Stimulated activated CD4-positive, alpha-beta T cell treated with anti-CD3 and anti-CD28 coated beads, TNF-alpha, amount 100 ng/mL, for 48 hours (primary cell): ENCODE data around the gene PRKCZ.
A peak's percentile ranks its signal among the peaks of the same experiment; 100 is the strongest.
"Not testable (repeated sequence)": the region's sequence is repeated elsewhere in the genome, so short reads cannot be mapped to it uniquely, and the experiment has no call there.

Source experiments
- DNase-seq, 3 donors: peaks; one replicate each; pipeline ENCODE4 v3.0.0-alpha.2; 2020; ENCODE audit warnings: low read depth in 3 of 3

The PRKCZ gene

DNA sequence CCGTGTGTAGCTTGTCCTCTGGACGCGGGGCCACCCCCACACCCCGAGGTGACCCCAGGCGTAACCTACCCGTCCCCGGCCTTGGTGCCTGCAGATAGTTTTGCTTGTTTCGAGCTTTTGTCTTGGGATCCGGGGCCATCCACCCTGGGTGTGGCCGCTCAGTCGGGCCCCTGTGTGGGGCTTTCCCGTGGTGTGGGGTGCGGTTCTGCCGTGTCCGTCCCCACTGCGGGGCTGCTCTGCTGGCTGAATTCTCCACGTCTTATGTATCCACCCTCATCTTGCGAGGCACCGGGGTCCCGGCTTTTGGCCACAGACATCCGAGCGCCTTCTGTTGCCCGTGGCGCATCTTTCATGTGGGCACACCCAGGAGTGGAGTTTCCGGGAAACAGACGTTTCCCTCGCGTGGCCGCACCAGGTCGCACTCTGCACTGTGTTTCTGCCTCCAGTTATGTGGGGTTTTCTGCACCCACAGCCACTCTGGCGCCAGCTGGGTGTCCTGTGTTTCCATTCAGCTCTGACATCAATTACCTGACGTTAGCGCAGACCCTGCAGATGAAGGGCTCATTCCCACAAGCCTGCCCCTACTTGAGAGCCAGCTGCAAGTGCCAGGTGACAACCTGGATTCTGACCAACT is 64.9 kb downstream of the PRKCZ start:
- DNase-seq: no peak

DNA sequence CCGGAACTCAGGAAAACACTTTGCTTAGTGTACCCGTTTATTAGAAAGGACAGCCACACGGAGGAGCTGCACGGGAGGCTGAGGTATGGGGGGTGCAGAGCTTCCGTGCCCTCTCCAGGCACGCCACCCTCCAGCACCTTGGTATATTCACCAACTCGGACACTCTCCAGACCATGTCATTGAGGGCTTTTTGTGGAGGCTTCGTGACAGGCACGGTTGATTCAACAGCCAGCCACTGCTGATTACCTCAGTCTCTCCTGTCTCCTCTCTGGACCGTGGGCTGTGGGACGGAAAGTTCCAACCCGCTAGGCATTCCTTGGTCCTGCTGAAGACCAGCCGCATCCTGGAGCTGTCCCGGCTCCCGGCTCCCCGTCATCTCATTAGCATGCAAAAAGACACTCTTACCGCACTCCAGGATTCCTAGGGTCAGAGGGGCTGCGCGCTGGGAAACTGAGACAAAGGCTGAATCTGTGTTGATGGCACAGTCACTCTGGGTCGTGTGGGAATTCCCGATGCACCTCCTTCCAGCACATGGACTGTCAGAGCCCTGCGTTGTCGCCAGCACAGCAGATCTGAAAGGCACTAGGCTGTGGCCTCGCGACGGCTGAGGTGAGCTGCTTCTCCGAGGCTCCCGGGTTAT is 65.6 kb downstream of the PRKCZ start:
- no peak for DNase-seq

DNA sequence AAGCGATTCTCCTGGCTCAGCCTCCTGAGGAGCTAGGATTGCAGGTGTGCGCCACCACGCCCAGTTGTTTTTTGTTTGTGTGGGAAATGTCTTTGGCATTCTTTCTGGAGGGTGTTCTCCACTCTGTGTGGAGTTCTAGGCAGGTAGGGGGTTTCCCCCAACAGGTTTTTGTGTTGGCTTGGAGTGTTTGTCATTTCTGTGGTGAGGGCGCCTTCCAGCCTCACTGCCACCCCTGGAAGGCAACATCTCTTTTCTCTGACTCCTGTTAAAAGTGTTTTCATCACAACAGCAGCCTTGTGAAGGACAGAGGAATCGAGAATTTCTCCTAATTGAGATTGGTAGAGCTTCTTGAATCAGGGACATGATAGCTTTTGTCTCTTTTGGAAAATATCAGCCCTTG is 69.7 kb downstream of the PRKCZ start:
- DNase-seq: no peak

DNA sequence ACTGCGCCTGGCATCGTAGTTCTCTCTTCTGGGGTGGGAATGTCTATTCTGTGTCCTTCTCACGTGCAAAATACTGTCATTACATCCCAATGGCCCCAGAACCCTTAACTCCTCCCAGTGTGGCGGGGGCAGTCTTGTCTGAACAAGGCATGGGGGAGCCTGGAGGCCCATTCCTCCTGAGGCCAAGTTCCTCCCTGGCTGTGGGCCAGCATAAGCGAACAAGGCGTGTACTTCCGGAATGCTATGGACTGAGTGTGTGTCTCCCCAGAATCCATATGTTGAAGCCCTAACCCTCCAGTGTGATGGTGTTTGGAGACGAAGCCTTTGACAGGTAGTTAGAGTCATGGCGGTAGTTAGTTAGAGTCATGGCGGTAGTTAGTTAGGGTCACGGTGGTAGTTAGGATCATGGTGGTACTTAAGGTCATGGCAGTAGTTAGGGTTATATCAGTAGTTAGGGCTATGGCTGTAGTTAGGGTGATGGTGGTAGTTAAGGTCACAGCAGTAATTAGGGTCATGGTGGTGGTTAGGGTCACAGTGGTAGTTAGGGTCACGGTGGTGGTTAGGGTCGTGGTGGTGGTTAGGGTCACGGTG is 71.0 kb downstream of the PRKCZ start:
- no peak for DNase-seq

DNA sequence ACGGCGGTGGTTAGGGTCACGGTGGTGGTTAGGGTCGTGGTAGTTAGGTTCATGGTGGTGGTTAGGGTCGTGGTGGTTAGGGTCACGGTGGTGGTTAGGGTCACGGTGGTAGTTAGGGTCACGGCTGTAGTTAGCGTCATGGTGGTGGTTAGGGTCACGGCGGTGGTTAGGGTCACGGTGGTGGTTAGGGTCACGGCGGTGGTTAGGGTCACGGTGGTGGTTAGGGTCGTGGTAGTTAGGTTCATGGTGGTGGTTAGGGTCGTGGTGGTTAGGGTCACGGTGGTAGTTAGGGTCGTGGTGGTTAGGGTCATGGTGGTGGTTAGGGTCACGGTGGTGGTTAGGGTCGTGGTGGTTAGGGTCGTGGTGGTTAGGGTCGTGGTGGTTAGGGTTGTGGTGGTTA is 71.6 kb downstream of the PRKCZ start:
- not testable (repeated sequence) for DNase-seq

DNA sequence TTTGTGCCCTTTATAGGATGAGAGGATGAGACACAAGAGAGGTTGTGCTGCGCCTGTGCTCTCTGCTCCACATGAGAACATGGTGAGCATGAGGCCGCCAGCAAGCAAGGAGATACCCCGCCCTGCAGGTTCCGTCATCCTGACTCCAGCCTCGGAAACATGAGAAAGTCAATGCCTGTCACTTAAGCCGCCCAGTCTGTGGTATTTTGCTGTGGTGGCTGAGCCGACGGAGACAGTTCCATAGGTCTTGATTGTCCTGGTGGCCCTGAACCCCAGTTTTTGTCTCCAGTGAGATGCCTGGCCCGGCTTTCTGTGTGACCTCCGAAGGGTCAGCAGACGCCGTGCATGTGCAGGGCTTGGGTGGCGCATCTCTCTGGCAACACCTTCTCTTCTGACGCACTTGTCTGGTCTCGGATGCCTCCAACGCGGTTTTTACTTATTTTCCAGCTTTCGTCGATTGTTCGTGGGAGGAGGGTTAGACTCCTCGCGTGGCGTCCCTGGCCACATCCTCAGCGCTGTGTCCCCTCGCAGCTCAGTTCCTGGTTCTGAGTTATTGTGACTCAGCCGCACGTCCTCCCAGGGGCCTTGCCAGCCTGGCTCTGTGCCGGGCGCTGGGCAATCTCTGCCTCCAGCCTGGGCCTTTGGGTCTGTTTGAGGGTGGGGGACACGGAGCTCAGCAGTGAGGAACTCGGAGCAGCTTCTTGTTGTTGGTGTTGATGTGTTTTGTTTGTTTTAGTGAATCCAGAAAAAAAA is 74.4 kb downstream of the PRKCZ start:
- no peak for DNase-seq

DNA sequence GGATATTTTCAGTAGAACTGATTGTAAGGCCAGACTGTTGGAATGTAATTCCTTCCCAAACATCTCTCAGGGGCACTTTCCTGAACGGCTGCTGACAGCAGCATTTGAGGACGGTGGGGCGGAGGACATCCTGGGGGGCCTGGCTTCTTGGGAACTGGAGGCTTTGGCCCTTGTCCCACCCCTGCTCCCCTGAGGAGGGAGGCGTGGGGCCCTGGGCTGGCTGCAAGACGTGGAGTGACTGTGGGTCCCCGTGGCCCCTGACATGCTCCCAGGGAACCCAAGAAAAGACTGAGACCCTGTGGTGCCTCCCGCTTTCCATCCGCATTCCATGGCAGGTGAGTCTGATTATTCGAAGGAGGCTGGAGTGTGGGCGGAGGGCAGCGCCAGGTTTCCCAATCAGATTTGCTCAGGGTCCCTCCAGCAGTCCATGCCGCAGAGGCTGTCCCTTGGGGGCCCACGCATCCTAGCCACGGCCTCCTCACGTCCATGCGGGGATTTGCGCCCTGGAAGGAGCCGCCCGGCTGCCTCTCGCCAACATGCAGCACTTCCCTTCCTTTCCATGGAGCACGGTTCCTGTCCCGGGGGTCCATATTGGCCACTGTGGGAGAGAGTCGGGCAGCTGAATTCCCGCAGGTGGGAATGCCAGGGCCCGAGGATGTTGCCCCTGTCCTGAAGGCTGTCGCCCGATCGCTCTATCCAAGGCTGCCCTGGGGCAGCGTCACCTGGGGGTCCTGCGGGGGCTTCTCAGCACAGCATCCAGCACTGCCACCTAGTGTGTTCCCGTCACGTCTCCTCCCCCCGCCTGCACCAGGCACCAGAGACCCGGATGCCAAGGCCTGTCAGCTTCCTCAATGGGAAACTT is 75.4 kb downstream of the PRKCZ start:
- DNase-seq: no peak

DNA sequence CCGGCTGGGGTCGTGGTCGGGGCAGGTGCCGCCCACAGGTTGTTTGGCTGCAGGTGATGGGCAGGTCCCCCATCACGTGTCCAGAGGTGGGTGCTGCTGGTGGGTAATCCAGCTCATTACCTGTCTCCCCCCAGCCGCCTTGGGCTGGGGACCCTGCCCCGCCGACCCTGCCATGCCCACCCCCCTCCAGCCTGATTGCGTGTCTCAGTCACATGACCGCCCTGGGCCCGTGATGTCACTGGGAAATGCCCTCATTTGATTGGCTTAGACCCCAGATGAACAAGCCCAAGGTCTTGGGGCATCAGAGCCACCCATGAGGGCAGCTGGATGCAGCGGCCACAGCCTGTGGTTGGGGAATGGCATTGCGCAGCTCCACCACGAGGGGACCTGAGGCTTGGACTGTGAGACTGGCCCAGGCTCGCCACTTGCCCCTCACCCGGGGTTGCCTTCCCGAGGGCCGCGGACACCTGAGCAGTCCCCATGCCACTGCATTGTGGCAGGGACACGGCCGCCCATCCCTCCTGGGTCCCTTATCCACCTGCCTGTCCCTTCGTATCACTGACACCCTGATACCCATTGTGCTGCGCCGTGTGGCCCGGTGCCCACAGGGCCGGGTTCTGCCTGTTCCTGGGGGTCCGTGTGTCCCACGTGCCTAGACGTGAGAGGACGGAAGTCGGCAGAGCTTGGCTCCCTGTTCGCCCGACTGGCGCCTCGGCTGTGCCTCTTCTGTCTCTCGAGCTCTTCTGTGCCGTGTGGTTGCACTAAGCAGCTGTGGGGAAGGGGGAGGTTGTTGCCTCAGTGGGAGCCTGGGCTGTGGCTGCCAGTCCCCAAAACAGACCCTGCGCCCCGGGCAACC is 76.3 kb downstream of the PRKCZ start:
- no peak for DNase-seq

DNA sequence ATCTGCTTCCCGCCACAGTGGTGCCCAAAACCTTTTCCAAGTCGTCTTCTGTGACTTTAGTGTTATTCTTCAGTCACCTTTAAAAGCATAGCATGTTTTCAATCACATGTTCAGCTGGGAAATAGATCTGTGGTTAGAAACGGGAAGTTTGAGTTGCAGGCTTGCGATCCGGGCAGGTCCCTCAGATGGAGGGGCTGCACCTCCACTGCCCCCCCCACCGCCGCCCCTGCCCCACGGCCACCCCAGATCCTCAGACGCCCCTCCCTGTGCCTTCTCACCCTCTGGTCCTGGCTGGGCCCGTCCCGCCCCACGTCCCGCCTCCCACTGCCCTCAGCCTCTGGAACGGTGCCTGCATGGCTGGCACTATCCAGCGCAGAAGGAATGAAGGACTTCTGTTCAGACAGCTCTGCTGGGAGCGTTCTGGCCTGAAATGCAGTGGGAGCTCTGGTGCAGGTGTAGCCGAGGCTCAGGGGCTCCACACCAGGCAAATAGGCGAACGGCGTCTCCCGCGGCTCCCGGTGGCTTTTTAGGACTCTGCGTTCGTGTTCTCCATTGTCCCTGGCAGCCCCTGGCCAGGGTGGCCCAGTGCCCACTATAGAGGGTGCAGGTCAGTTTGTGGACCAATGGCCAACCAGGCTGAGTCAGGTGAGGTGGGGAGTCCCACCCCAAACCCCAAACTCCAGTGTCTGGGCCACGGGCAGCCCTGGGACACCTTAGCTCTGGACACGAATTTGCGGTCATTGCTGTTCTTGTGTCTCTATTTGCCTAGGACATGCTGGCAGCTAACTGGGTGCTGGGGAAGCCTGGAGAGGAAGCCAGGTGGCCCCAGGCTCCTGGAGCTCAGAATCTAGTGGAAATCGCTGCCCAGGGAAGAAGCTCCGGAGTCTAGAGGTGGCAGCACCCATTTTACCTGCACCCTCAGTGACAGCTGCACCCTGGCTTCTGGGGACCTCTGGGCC is 77.3 kb downstream of the PRKCZ start:
- no peak for DNase-seq

DNA sequence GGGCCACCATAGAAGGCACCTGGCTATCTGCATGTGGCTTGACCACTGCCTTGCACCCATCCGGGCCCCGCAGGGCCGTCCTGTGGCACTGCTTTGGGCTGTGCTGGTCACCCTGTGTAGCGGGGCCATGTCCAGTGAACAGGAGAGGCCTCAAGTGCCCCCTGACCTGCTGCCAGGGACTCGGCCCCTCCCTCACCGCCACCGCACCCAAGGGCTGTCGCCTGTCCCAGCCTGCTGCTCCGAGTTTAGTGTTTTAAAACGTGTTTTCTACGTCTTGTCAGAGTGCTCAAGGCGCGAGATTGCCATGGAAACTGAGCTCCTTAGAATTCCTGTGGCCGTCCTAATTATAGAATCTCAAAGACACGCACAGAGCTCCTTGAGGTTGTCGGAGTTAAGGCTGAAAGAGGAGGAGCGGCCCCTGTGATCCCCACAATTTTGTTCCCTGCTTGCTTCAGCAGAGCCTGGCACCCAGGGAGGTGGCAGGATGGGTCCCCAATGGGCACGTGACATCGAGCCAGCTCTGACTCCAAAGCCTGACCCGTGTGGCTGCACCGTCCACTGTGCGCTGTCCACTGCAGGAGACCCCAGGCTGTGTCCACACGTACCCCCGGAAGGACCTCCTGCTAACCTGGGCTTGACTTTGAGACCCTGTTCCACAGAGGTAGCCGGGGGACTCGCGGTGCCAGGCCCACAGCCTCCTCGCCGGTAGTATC is 78.1 kb downstream of the PRKCZ start:
- DNase-seq: no peak

DNA sequence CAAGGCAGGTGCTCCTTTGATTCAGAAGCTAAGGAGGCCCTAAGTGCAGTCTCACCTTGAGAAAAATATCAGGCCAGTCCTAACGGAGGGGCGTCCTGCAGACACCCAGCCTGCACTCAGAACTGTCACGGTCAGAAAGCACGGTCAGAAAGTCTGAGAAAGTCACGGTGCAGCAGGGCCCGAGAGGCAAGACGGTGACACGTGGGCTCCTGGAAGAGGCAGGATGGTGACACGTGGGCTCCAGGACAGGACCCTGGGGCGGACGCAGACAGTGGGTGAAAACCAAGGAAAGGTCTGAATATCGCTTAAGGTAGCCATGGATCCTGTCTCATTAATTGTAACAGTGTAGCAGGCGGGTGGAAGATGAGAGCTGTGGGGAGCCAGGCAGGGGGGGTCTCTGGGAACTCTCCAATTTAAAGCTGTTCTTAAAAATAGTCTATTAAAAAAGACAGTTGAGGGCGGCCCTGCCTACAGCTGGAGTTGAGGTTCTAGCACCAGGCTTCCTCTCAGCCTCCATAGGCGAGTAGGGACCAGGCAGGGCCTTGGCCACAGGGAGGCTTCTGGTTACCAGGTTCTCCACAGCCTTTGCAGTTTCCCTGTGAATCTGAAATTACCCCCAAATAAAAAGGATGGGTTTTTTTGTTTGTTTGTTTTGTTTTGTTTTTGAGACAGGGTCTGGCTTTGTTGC is 79.2 kb downstream of the PRKCZ start:
- DNase-seq: no peak

DNA sequence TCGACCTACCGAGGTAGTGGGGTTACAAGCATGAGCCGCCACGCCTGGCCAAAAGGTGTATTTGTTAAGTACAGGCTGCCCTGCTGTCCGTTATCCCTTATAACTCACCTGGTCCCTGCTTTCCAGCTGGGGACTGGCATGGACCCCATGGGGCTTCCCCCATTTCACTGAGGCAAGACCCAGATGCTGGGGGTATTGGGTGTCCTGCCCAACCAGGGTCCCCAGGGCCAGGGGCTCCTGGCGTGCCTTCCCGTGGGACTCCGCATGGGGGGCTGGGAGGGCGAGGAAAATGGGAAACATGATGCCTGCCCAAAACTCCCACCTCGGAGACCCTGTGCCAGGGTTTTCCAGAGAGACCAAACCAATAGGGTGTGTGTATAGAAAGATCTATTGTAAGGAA is 79.9 kb downstream of the PRKCZ start:
- DNase-seq: no peak

DNA sequence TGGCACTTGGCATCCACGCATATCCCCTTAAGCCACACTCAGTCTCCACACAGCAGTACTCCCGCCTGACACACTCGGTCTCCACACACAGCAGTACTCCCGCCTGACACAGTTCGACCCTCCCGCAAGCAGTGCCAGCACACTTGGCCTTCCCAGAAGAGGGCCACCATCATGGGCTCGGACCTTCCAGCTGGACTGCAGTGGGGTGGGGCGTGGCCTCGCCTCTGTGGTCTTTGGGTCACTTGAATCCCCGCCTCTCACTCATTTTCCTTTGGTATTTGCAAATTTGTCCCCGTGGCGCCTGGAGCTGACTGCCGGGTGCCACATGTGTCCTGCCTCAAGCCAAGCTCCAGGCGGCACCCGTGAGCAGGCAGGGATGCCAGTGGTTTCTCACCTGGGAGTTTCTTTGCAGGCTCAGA is 80.7 kb downstream of the PRKCZ start:
- DNase-seq: no peak

DNA sequence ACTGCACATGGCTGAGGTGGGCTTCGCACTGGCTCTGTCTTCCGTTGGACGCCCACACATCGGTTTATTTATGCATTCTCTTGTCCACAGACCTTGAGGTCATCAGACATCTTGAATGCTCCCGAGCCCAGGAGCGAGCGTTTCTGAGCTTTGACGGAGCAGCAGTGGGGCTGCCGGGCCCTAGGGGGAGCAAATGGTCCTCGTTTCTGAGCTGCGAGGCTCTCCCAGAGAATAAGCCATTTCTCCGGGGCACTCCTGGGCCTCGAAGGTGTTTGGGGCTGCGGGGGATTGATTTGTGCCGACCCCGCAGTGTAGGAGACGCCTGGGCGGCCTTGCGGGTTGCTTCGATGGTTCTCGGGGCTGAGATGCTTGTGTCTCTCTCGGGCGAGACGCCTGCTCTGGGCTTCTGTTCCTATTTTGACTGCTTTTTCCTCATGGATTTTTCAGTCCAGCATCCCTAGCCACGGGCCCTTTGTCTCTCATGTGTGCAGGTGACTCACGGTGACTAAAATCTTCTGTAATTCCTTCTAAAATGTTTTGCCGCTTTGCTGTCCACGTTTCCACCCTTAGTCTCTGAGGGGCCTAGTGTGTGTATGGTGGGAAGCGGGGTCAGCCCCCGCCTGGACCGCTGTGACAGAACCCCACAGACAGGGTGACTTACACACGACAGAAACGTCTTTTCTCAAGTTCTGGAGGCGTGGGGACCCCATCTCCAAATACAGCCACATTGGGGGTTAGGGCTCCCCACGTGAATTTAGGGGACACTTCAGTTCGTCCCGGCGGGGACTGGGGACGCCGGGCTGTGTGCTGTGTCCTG is 82.2 kb downstream of the PRKCZ start:
- DNase-seq: no peak

DNA sequence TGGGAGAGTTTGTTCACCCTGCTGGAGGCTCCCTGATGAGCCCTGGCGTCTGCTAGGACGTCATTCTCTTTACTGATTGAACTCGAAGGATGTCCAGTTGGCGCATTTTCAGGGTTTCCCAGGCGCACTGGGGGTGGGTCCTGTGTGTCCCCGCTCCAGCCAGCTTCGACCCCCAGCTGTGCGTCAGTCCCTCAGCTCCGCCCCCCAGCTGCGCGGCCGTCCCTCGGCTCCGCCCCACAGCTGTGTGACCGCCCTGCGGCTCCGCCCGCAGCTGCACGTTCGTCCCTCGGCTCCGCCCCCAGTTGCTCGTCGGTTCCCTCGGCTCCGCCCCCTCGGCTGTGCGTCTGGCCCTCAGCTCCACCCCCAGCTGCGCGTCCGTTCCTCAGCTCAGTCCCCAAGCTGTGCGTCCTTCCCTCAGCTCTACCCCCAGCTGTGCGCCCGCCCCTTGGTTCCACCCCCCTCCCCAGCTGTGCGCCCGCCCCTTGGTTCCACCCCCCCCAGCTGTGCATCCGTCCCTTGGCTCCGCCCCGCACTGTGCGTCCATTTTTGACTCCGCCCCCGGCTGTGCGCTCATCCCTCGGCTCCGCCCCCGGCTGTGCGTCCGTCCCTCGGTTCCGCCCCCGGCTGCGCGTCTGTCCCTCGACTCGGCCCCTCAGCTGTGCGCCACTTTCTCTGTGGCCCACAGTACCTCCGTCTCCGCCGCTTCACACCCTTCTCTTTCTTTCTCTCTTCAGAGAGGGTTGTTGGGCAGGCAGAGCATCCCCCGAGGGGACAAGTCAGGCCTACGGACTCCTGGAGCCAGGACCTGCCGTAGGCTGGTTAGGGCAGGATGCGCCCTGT is 83.0 kb downstream of the PRKCZ start:
- peak; percentile 94 to 97 (median 96) for DNase-seq

DNA sequence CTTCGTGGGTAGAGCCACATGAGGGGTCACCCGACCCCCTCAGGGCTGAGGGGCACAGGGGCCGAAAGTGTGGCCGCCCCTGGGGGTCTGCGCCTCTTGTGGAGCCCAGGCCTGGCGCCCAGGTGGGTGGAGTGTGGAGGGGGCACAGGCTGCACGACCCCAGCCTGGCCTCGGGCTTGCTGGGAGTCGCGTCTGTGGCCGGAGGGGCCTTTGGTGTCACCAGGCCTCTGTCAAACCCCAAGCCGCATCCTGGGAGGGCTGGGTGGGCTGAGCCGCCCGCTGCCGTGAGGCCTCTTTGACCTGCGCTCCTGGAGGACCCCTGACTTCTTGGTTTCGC is 83.6 kb downstream of the PRKCZ start:
- DNase-seq: no peak

DNA sequence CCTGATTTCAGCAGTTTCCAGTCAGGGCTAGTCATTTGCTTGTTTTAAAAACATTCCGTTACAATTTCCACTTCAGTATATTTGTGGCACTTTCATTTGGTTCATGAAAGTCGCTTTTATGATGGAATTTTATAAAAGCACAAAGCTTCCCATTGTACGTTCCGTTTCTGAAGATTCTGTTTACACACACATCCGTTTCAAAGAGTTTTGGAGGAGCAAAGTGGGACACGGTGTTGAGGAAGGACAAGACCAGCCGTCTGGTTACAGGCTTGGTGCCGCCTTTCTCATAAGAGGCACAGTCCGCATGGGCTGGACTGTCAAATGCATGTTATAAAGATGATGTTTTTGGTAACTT is 84.0 kb downstream of the PRKCZ start:
- no peak for DNase-seq
